ENCODE results near the gene DAB2. TPM values are rescaled to one million over a fixed set of nuclear protein-coding genes. Genes with fewer than 3 reads are reported as not detected.

The DAB2 gene
- total RNA-seq, 2 donors from 2014 or later, result 43.7 to 46.4 TPM

- Histone ChIP-seq H3K9ac (ENCODE audit: low read depth in 2 of 2, low read length in 2 of 2) (no peak overlapping the region), H3K27ac (peak overlapping the region; percentile 56), H3K9me3 (no peaks in the 10 kb centered on the region), H3K27me3 (no peaks in the 10 kb centered on the region), H3K4me1 (no peaks in the 10 kb centered on the region), H3K36me3 (no peaks in the 10 kb centered on the region), H3K4me3 (no peak overlapping the region)
- DNase-seq, result peak; percentile 44
- intact Hi-C loops (cut with DNase I), result no loop called here
- no peak for TF ChIP-seq CTCF (IDR thresholded peaks at IDR 0.05)
Measured at GRCh38 chr5:39447968-39448367, 23.2 kb upstream of the DAB2 start.

GRCh38 chr5:39447059-39447458 lies 22.3 kb upstream of the DAB2 start:
- H3K27me3 ChIP-seq, result no peaks in the 10 kb centered on the region
- no peak for TF ChIP-seq CTCF (IDR thresholded peaks at IDR 0.05)
- no peak overlapping the region for H3K9ac ChIP-seq (ENCODE audit: low read depth in 2 of 2, low read length in 2 of 2)
- intact Hi-C loops (cut with DNase I), result no loop called here
- no peaks in the 10 kb centered on the region for H3K4me1 ChIP-seq
- peak overlapping the region; percentile 56 for H3K27ac ChIP-seq
- no peaks in the 10 kb centered on the region for H3K9me3 ChIP-seq
- no peak overlapping the region for H3K4me3 ChIP-seq
- no peak for DNase-seq
- H3K36me3 ChIP-seq, result no peaks in the 10 kb centered on the region

GRCh38 chr5:39446231-39446630 lies 21.5 kb upstream of the DAB2 start:
- H3K4me3 ChIP-seq, result no peak overlapping the region
- no peak for TF ChIP-seq CTCF (IDR thresholded peaks at IDR 0.05)
- H3K36me3 ChIP-seq, result no peaks in the 10 kb centered on the region
- H3K27me3 ChIP-seq, result no peaks in the 10 kb centered on the region
- H3K27ac ChIP-seq, result no peak overlapping the region
- no peaks in the 10 kb centered on the region for H3K4me1 ChIP-seq
- H3K9me3 ChIP-seq, result no peaks in the 10 kb centered on the region
- H3K9ac ChIP-seq (ENCODE audit: low read depth in 2 of 2, low read length in 2 of 2), result no peak overlapping the region
- no peak for DNase-seq
- intact Hi-C loops (cut with DNase I), result no loop called here

GRCh38 chr5:39443911-39444310 lies 19.1 kb upstream of the DAB2 start:
- TF ChIP-seq CTCF (IDR thresholded peaks at IDR 0.05), result no peak
- intact Hi-C loops (cut with DNase I), result no loop called here
- no peak overlapping the region for H3K27ac ChIP-seq
- no peaks in the 10 kb centered on the region for H3K4me1 ChIP-seq
- H3K4me3 ChIP-seq, result no peak overlapping the region
- DNase-seq, result no peak
- no peaks in the 10 kb centered on the region for H3K9me3 ChIP-seq
- H3K9ac ChIP-seq (ENCODE audit: low read depth in 2 of 2, low read length in 2 of 2), result no peak overlapping the region
- H3K27me3 ChIP-seq, result no peaks in the 10 kb centered on the region
- H3K36me3 ChIP-seq, result no peaks in the 10 kb centered on the region

GRCh38 chr5:39442991-39443390 lies 18.2 kb upstream of the DAB2 start:
- TF ChIP-seq CTCF (IDR thresholded peaks at IDR 0.05), result no peak
- no peak overlapping the region for H3K4me3 ChIP-seq
- no peaks in the 10 kb centered on the region for H3K9me3 ChIP-seq
- H3K4me1 ChIP-seq, result no peaks in the 10 kb centered on the region
- no peak for DNase-seq
- H3K9ac ChIP-seq (ENCODE audit: low read depth in 2 of 2, low read length in 2 of 2), result no peak overlapping the region
- H3K27ac ChIP-seq, result no peak overlapping the region
- H3K27me3 ChIP-seq, result no peaks in the 10 kb centered on the region
- intact Hi-C loops (cut with DNase I), result no loop called here
- no peaks in the 10 kb centered on the region for H3K36me3 ChIP-seq

- intact Hi-C loops (cut with DNase I), result no loop called here
- H3K9me3 ChIP-seq, result no peaks in the 10 kb centered on the region
- H3K27ac ChIP-seq, result no peak overlapping the region
- DNase-seq, result no peak
- H3K9ac ChIP-seq (ENCODE audit: low read depth in 2 of 2, low read length in 2 of 2), result no peak overlapping the region
- no peaks in the 10 kb centered on the region for H3K36me3 ChIP-seq
- H3K27me3 ChIP-seq, result no peaks in the 10 kb centered on the region
- no peak overlapping the region for H3K4me3 ChIP-seq
- no peak for TF ChIP-seq CTCF (IDR thresholded peaks at IDR 0.05)
- H3K4me1 ChIP-seq, result no peaks in the 10 kb centered on the region
Measured at GRCh38 chr5:39441838-39442237, 17.1 kb upstream of the DAB2 start.
